Kidney epithelial cell (primary cell): ENCODE data around the gene ACAD11. TPM values are rescaled to one million over a fixed set of nuclear protein-coding genes. Genes with fewer than 3 reads are reported as not detected.

Experiments
- DNase-seq: peaks from one replicate; pipeline ENCODE4 v3.0.0-alpha.2; 2010; ENCODE audit warnings: low read depth
- H3K27me3 ChIP-seq: 2 replicates; pipeline ENCODE4 v1.6.0; 2011; ENCODE audit warnings: low read length; ENCODE audit not compliant: control insufficient read depth, insufficient read depth
- H3K36me3 ChIP-seq: 2 replicates; pipeline ENCODE4 v1.5.1; 2011; ENCODE audit warnings: low read length; ENCODE audit not compliant: control insufficient read depth, insufficient read depth
- H3K4me3 ChIP-seq: 2 replicates; pipeline ENCODE4 v1.5.1; 2011; ENCODE audit warnings: low read depth, mild to moderate bottlenecking, control low read depth, low read length
- CTCF ChIP-seq: IDR thresholded peaks from 2 replicates; pipeline ENCODE4 v1.5.1; 2011; ENCODE audit warnings: mild to moderate bottlenecking, moderate library complexity, low read length, control low read depth, inconsistent platforms; ENCODE audit not compliant: insufficient read depth, poor library complexity, severe bottlenecking
- total RNA-seq: library from RNA; depleted of rRNA; stranded (reverse); fragments of >200 nt; gene quantifications from 2 replicates; pipeline ENCODE4 v1.2.3, GENCODE V29; 2015

The ACAD11 gene
- total RNA-seq, 1 donor from 2014 or later = 24.7 TPM

GRCh38 chr3:132681421-132681820 lies 21.8 kb upstream of the ACAD11 start:
- Histone ChIP-seq H3K27me3 (no peaks in the 10 kb centered on the region), H3K36me3 (no peaks in the 10 kb centered on the region), H3K4me3 (no peak overlapping the region)
- DNase-seq = no peak
- no peak for TF ChIP-seq CTCF

- no peaks in the 10 kb centered on the region for H3K27me3 ChIP-seq
- DNase-seq = no peak
- H3K4me3 ChIP-seq = no peak overlapping the region
- TF ChIP-seq CTCF = no peak
- H3K36me3 ChIP-seq = no peaks in the 10 kb centered on the region
Measured at GRCh38 chr3:132679911-132680310, 20.3 kb upstream of the ACAD11 start.

- TF ChIP-seq CTCF = no peak
- Histone ChIP-seq H3K36me3 (no peaks in the 10 kb centered on the region), H3K27me3 (no peaks in the 10 kb centered on the region)
Measured at GRCh38 chr3:132675408-132675807, 15.8 kb upstream of the ACAD11 start.

GRCh38 chr3:132669256-132669777 lies 9.7 kb upstream of the ACAD11 start:
- TF ChIP-seq CTCF = no peak
- Histone ChIP-seq H3K4me3 (no peak overlapping the region), H3K27me3 (no peaks in the 10 kb centered on the region), H3K36me3 (no peaks in the 10 kb centered on the region)
- DNase-seq = no peak

More at GRCh38 chr3:132675408-132675807, 15.8 kb upstream of the ACAD11 start:
- no peak for DNase-seq
- H3K4me3 ChIP-seq = no peak overlapping the region

GRCh38 chr3:132665230-132665745 lies 5.7 kb upstream of the ACAD11 start:
- Histone ChIP-seq H3K36me3 (no peaks in the 10 kb centered on the region), H3K27me3 (no peaks in the 10 kb centered on the region), H3K4me3 (no peak overlapping the region)
- no peak for TF ChIP-seq CTCF
- DNase-seq = no peak

- Histone ChIP-seq H3K4me3 (no peak overlapping the region), H3K36me3 (no peaks in the 10 kb centered on the region), H3K27me3 (no peaks in the 10 kb centered on the region)
- DNase-seq = no peak
- TF ChIP-seq CTCF = no peak
Measured at GRCh38 chr3:132662212-132662611, 2.6 kb upstream of the ACAD11 start.
